Measurements from ENCODE around the gene NCOR2.

Gene NCOR2

DNA sequence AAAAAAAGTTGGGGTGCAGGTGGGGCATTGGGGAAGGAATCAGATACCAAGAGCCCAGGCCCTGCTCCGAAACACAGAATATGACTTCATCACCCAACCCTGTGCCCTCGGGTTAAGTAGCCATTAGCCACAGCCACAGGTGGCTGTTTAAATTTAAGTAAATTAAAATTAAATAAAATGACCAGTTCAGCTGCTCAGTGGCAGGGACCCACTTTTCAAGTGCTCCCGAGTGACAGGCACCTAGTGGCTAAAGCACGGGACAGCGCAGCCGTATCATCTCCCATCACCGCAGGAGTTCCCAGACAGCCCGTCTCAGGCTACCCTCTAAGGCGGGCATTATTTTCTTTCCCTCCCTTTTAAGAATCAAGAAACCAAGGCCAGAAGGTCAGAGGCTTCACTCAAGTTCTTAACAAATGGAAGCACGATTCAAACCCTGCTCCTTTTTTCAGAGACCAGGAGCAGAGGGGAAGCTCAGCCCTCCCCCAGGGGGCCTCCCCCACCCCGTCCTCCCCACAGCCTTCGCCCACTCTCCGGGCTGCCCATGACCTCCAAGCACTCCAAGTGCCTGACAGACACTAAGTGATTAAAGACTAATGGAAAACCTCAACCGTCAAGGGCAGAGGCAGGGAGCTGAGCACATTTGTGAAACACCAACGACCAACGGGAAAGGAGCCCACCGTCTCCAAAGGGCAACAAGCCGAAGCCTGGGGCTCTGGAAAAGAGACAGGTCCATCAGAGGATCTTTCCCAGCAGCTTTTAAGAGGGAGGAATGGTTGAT is 5.2 kb downstream of the NCOR2 start:
- Histone ChIP-seq H3K27me3 (replicated peaks in 2 of 5; ENCODE audit: control insufficient read depth in 4 of 5, insufficient read depth in 5 of 5, low read length in 4 of 5) (no peaks in the 10 kb centered on the region), H3K9me3 (ENCODE audit: control extremely low read depth in 1 of 5, control insufficient read depth in 4 of 5, insufficient read depth in 2 of 5, low read depth in 1 of 5, low read length in 4 of 5) (no peaks in the 10 kb centered on the region), H3K27ac (ENCODE audit: insufficient read depth in 1 of 2, low read depth in 1 of 2, low read length in 2 of 2, poor library complexity in 1 of 2, severe bottlenecking in 2 of 2) (no peak overlapping the region), H3K4me1 (ENCODE audit: control extremely low read depth in 1 of 4, control insufficient read depth in 4 of 4, insufficient read depth in 4 of 4, low read length in 3 of 4) (peaks cover 5 to 61% (median 40%) of the 10 kb centered on the region in 4 experiments), H3K4me3 (ENCODE audit: control insufficient read depth in 1 of 7, extremely low read depth in 1 of 7, insufficient read depth in 4 of 7, low read depth in 2 of 7, low read length in 6 of 7) (no peak overlapping the region), H3K36me3 (ENCODE audit: control insufficient read depth in 4 of 4, insufficient read depth in 4 of 4, low read length in 3 of 4) (no peaks in the 10 kb centered on the region)
- WGBS (ENCODE audit: insufficient coverage), result 66% methylated on average over 16 of the region's 18 CpGs
- POLR2A ChIA-PET, result interaction anchor here (2.7 kb wide), 1 partner anchor 44 kb away, joined by 7 read pairs; no protein-coding TSS in a partner anchor
- DNase-seq, result no peak
- CTCF ChIA-PET, result interaction anchor here (1.1 to 8.3 kb wide), 4 partner anchors 9 to 201 kb away, joined by 3 to 62 read pairs (median 14); no protein-coding TSS in a partner anchor

- no peaks in the 10 kb centered on the region for H3K27me3 ChIP-seq (replicated peaks in 2 of 5; ENCODE audit: control insufficient read depth in 4 of 5, insufficient read depth in 5 of 5, low read length in 4 of 5)
- 54% methylated on average over 4 of the region's 10 CpGs for WGBS (ENCODE audit: insufficient coverage)
- DNase-seq, result no peak
- H3K4me1 ChIP-seq (ENCODE audit: control extremely low read depth in 1 of 4, control insufficient read depth in 4 of 4, insufficient read depth in 4 of 4, low read length in 3 of 4), result peaks cover 5 to 67% (median 39%) of the 10 kb centered on the region in 4 experiments
- H3K4me3 ChIP-seq (ENCODE audit: control insufficient read depth in 1 of 7, extremely low read depth in 1 of 7, insufficient read depth in 4 of 7, low read depth in 2 of 7, low read length in 6 of 7), result no peak overlapping the region
- no peak overlapping the region for H3K27ac ChIP-seq (ENCODE audit: insufficient read depth in 1 of 2, low read depth in 1 of 2, low read length in 2 of 2, poor library complexity in 1 of 2, severe bottlenecking in 2 of 2)
- ChIA-PET CTCF (interaction anchor here (8.3 kb wide), 1 partner anchor 8 kb away, joined by 62 read pairs; no protein-coding TSS in a partner anchor), POLR2A (no interaction called here)
- no peaks in the 10 kb centered on the region for H3K36me3 ChIP-seq (ENCODE audit: control insufficient read depth in 4 of 4, insufficient read depth in 4 of 4, low read length in 3 of 4)
- no peaks in the 10 kb centered on the region for H3K9me3 ChIP-seq (ENCODE audit: control extremely low read depth in 1 of 5, control insufficient read depth in 4 of 5, insufficient read depth in 2 of 5, low read depth in 1 of 5, low read length in 4 of 5)
Observed at GRCh38 chr12:124561231-124561630, 6.2 kb downstream of the NCOR2 start.

GRCh38 chr12:124560146-124560890 is 7.1 kb downstream of the NCOR2 start:
- DNase-seq, result no peak
- WGBS (ENCODE audit: insufficient coverage), result 91% methylated on average over 21 of the region's 21 CpGs
- Histone ChIP-seq H3K4me3 (ENCODE audit: control insufficient read depth in 1 of 7, extremely low read depth in 1 of 7, insufficient read depth in 4 of 7, low read depth in 2 of 7, low read length in 6 of 7) (no peak overlapping the region), H3K36me3 (ENCODE audit: control insufficient read depth in 4 of 4, insufficient read depth in 4 of 4, low read length in 3 of 4) (peaks cover 0 to 2% (median 0%) of the 10 kb centered on the region in 4 experiments), H3K27me3 (replicated peaks in 2 of 5; ENCODE audit: control insufficient read depth in 4 of 5, insufficient read depth in 5 of 5, low read length in 4 of 5) (no peaks in the 10 kb centered on the region), H3K4me1 (ENCODE audit: control extremely low read depth in 1 of 4, control insufficient read depth in 4 of 4, insufficient read depth in 4 of 4, low read length in 3 of 4) (peaks cover 2 to 68% (median 35%) of the 10 kb centered on the region in 4 experiments), H3K27ac (ENCODE audit: insufficient read depth in 1 of 2, low read depth in 1 of 2, low read length in 2 of 2, poor library complexity in 1 of 2, severe bottlenecking in 2 of 2) (no peak overlapping the region), H3K9me3 (ENCODE audit: control extremely low read depth in 1 of 5, control insufficient read depth in 4 of 5, insufficient read depth in 2 of 5, low read depth in 1 of 5, low read length in 4 of 5) (no peaks in the 10 kb centered on the region)
- POLR2A ChIA-PET, result no interaction called here
- CTCF ChIA-PET, result interaction anchor here (1.0 to 8.3 kb wide), 2 partner anchors 7 to 10 kb away, joined by 3 to 62 read pairs; no protein-coding TSS in a partner anchor

GRCh38 chr12:124559182-124560017 is 8.0 kb downstream of the NCOR2 start:
- peaks cover 2 to 69% (median 37%) of the 10 kb centered on the region in 4 experiments for H3K4me1 ChIP-seq (ENCODE audit: control extremely low read depth in 1 of 4, control insufficient read depth in 4 of 4, insufficient read depth in 4 of 4, low read length in 3 of 4)
- ChIA-PET POLR2A (no interaction called here), CTCF (interaction anchor here (1.0 kb wide), 1 partner anchor 9 kb away, joined by 3 read pairs; no protein-coding TSS in a partner anchor)
- WGBS (ENCODE audit: insufficient coverage), result 95% methylated on average over 11 of the region's 12 CpGs
- no peak overlapping the region for H3K4me3 ChIP-seq (ENCODE audit: control insufficient read depth in 1 of 7, extremely low read depth in 1 of 7, insufficient read depth in 4 of 7, low read depth in 2 of 7, low read length in 6 of 7)
- H3K27me3 ChIP-seq (replicated peaks in 2 of 5; ENCODE audit: control insufficient read depth in 4 of 5, insufficient read depth in 5 of 5, low read length in 4 of 5), result no peaks in the 10 kb centered on the region
- no peak for DNase-seq
- H3K9me3 ChIP-seq (ENCODE audit: control extremely low read depth in 1 of 5, control insufficient read depth in 4 of 5, insufficient read depth in 2 of 5, low read depth in 1 of 5, low read length in 4 of 5), result no peaks in the 10 kb centered on the region
- H3K36me3 ChIP-seq (ENCODE audit: control insufficient read depth in 4 of 4, insufficient read depth in 4 of 4, low read length in 3 of 4), result peaks cover 0 to 2% (median 0%) of the 10 kb centered on the region in 4 experiments
- no peak overlapping the region for H3K27ac ChIP-seq (ENCODE audit: insufficient read depth in 1 of 2, low read depth in 1 of 2, low read length in 2 of 2, poor library complexity in 1 of 2, severe bottlenecking in 2 of 2)

GRCh38 chr12:124558313-124558712 is 9.1 kb downstream of the NCOR2 start:
- H3K9me3 ChIP-seq (ENCODE audit: control extremely low read depth in 1 of 5, control insufficient read depth in 4 of 5, insufficient read depth in 2 of 5, low read depth in 1 of 5, low read length in 4 of 5), result no peaks in the 10 kb centered on the region
- no peak overlapping the region for H3K4me3 ChIP-seq (ENCODE audit: control insufficient read depth in 1 of 7, extremely low read depth in 1 of 7, insufficient read depth in 4 of 7, low read depth in 2 of 7, low read length in 6 of 7)
- H3K36me3 ChIP-seq (ENCODE audit: control insufficient read depth in 4 of 4, insufficient read depth in 4 of 4, low read length in 3 of 4), result peaks cover 0 to 2% (median 0%) of the 10 kb centered on the region in 4 experiments
- H3K27me3 ChIP-seq (replicated peaks in 2 of 5; ENCODE audit: control insufficient read depth in 4 of 5, insufficient read depth in 5 of 5, low read length in 4 of 5), result no peaks in the 10 kb centered on the region
- H3K4me1 ChIP-seq (ENCODE audit: control extremely low read depth in 1 of 4, control insufficient read depth in 4 of 4, insufficient read depth in 4 of 4, low read length in 3 of 4), result peaks cover 0 to 70% (median 40%) of the 10 kb centered on the region in 4 experiments
- ChIA-PET CTCF (no interaction called here), POLR2A (no interaction called here)
- H3K27ac ChIP-seq (ENCODE audit: insufficient read depth in 1 of 2, low read depth in 1 of 2, low read length in 2 of 2, poor library complexity in 1 of 2, severe bottlenecking in 2 of 2), result no peak overlapping the region
- no peak for DNase-seq
- WGBS (ENCODE audit: insufficient coverage), result 88% methylated on average over 6 of the region's 8 CpGs

DNA sequence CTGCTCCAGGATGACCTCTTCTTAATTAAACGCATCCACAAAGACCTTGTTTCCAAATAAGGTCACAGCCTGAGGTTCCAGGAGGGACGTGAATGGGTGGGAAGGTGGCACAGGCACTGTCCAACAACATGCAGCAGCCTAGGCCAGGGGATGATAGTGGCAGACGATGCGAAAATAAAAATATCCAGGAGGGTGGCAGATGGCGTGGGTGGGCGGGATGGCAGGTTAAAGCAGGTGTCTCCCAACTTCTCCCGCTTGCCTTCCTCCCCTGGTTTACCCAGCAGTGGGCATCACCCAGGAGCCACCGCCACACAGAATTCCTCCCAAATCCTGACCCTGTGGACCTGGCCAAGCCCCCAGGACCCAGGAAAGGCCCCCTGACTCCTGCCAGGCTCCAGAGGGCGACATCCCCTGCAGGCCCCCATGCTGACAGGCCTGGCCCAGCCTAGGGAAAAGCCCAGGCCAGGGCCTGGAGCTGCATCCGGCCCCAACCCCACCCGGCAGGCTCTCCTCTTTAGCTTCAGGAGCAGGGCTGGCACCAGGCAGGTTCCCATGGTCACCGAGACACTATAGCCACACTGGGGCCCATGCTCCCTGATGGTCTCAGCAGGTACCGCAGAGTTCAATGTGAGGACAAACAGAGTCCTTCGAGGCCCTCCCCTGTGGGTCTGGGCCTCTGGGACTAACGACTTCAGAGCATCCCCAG is 9.7 kb downstream of the NCOR2 start:
- 89% methylated on average over 12 of the region's 15 CpGs for WGBS (ENCODE audit: insufficient coverage)
- Histone ChIP-seq H3K4me3 (ENCODE audit: control insufficient read depth in 1 of 7, extremely low read depth in 1 of 7, insufficient read depth in 4 of 7, low read depth in 2 of 7, low read length in 6 of 7) (no peak overlapping the region), H3K36me3 (ENCODE audit: control insufficient read depth in 4 of 4, insufficient read depth in 4 of 4, low read length in 3 of 4) (peaks cover 0 to 2% (median 0%) of the 10 kb centered on the region in 4 experiments), H3K4me1 (ENCODE audit: control extremely low read depth in 1 of 4, control insufficient read depth in 4 of 4, insufficient read depth in 4 of 4, low read length in 3 of 4) (peaks cover 0 to 70% (median 45%) of the 10 kb centered on the region in 4 experiments), H3K9me3 (ENCODE audit: control extremely low read depth in 1 of 5, control insufficient read depth in 4 of 5, insufficient read depth in 2 of 5, low read depth in 1 of 5, low read length in 4 of 5) (no peaks in the 10 kb centered on the region), H3K27me3 (replicated peaks in 2 of 5; ENCODE audit: control insufficient read depth in 4 of 5, insufficient read depth in 5 of 5, low read length in 4 of 5) (no peaks in the 10 kb centered on the region), H3K27ac (ENCODE audit: insufficient read depth in 1 of 2, low read depth in 1 of 2, low read length in 2 of 2, poor library complexity in 1 of 2, severe bottlenecking in 2 of 2) (no peak overlapping the region)
- ChIA-PET POLR2A (no interaction called here), CTCF (interaction anchor here (1.6 kb wide), 1 partner anchor 55 kb away, joined by 3 read pairs; no protein-coding TSS in a partner anchor)
- no peak for DNase-seq
